Glomerular visceral epithelial cell (primary cell): ENCODE results near the gene NDRG4.

Source experiments
- DNase-seq: peaks from one replicate; pipeline ENCODE4 v3.0.0-alpha.2; 2016; ENCODE audit errors: extremely low spot score

NDRG4 gene

GRCh38 chr16:58495521-58496331 is 4.2 kb upstream of the NDRG4 start:
- no peak for DNase-seq

- DNase-seq = no peak
Measured at GRCh38 chr16:58497468-58497867, 2.5 kb upstream of the NDRG4 start.

GRCh38 chr16:58497935-58498334 is 2.0 kb upstream of the NDRG4 start:
- DNase-seq = no peak

- no peak for DNase-seq
Measured at GRCh38 chr16:58498341-58499091, 1.4 kb upstream of the NDRG4 start.

- DNase-seq = no peak
Measured at GRCh38 chr16:58499092-58499511, 841 bp upstream of the NDRG4 start.

GRCh38 chr16:58500430-58501241 is 693 bp downstream of the NDRG4 start:
- no peak for DNase-seq

- DNase-seq = no peak
Measured at GRCh38 chr16:58501242-58502131, 1.5 kb downstream of the NDRG4 start.

GRCh38 chr16:58502217-58502921 is 2.4 kb downstream of the NDRG4 start:
- no peak for DNase-seq

- no peak for DNase-seq
Measured at GRCh38 chr16:58503166-58503862, 3.4 kb downstream of the NDRG4 start.

- no peak for DNase-seq
Measured at GRCh38 chr16:58503863-58504688, 4.1 kb downstream of the NDRG4 start.

- DNase-seq = no peak
Measured at GRCh38 chr16:58506241-58507194, 6.6 kb downstream of the NDRG4 start.

GRCh38 chr16:58507195-58507962 is 7.4 kb downstream of the NDRG4 start:
- DNase-seq = no peak

GRCh38 chr16:58507963-58508670 is 8.2 kb downstream of the NDRG4 start:
- no peak for DNase-seq

GRCh38 chr16:58508671-58509251 is 8.8 kb downstream of the NDRG4 start:
- DNase-seq = no peak

- DNase-seq = no peak
Measured at GRCh38 chr16:58509256-58510096, 9.5 kb downstream of the NDRG4 start.
